Keratinocyte (primary cell): ENCODE results near the gene ATP4A. TPM values are rescaled to one million over a fixed set of nuclear protein-coding genes. Genes with fewer than 3 reads are reported as not detected.

ENCODE experiments used
- DNase-seq: peaks from one replicate; pipeline ENCODE4 v3.0.0-alpha.2; 2011; ENCODE audit warnings: low read depth, missing footprints, low spot score
- FAIRE-seq: peaks from 2 replicates; lab custom pipeline; 2011; peaks lifted over from hg19 to GRCh38; lab: Jason Lieb, UNC
- H2AFZ ChIP-seq: 2 replicates; pipeline ENCODE4 v1.6.0; 2012; ENCODE audit warnings: low read length, control low read depth, inconsistent platforms; ENCODE audit not compliant: control insufficient read depth
- H3K27ac ChIP-seq: 2 replicates; pipeline ENCODE4 v1.5.1; 2011; ENCODE audit warnings: low read length; ENCODE audit not compliant: control insufficient read depth, insufficient read depth
- H3K27me3 ChIP-seq: 3 replicates; pipeline ENCODE4 v1.6.0; 2011; ENCODE audit warnings: low read length; ENCODE audit not compliant: control insufficient read depth, insufficient read depth; ENCODE audit errors: extremely low read depth
- H3K36me3 ChIP-seq, 2 experiments: 2 replicates in 1 of 2; 3 replicates in 1 of 2; pipeline ENCODE4 v1.5.1; 2011; ENCODE audit warnings: low read length in 2 of 2, mild to moderate bottlenecking in 1 of 2; ENCODE audit not compliant: control insufficient read depth in 2 of 2, insufficient read depth in 2 of 2; ENCODE audit errors: extremely low read depth in 1 of 2
- H3K4me1 ChIP-seq: 3 replicates; pipeline ENCODE4 v1.5.1; 2011; ENCODE audit warnings: low read length; ENCODE audit not compliant: control insufficient read depth, insufficient read depth; ENCODE audit errors: extremely low read depth
- H3K4me2 ChIP-seq: 3 replicates; pipeline ENCODE4 v1.6.0; 2011; ENCODE audit warnings: low read depth, low read length; ENCODE audit not compliant: control insufficient read depth, insufficient read depth; ENCODE audit errors: extremely low read depth
- H3K4me3 ChIP-seq, 3 experiments: fragments of 200-600 bp in 1 of 3; sonication (generic) in 1 of 3; 2 replicates in 2 of 3; 3 replicates in 1 of 3; pipeline ENCODE4 v1.5.1; 2011 to 2016; ENCODE audit warnings: low read length in 3 of 3, mild to moderate bottlenecking in 3 of 3, control low read depth in 2 of 3, inconsistent platforms in 1 of 3, low read depth in 1 of 3, mixed read lengths in 1 of 3, mixed run types in 1 of 3, moderate library complexity in 1 of 3; ENCODE audit not compliant: control insufficient read depth in 2 of 3, insufficient read depth in 2 of 3; ENCODE audit errors: extremely low read depth in 1 of 3
- H3K79me2 ChIP-seq: 2 replicates; pipeline ENCODE4 v1.6.0; 2012; ENCODE audit warnings: low read length; ENCODE audit not compliant: control insufficient read depth, insufficient read depth
- H3K9ac ChIP-seq: 3 replicates; pipeline ENCODE4 v1.6.0; 2011; ENCODE audit warnings: low read length; ENCODE audit not compliant: control insufficient read depth, insufficient read depth; ENCODE audit errors: extremely low read depth
- H3K9me1 ChIP-seq: 3 replicates; pipeline ENCODE4 v1.6.0; 2011; ENCODE audit warnings: low read length; ENCODE audit not compliant: control insufficient read depth, insufficient read depth; ENCODE audit errors: extremely low read depth
- H3K9me3 ChIP-seq: 2 replicates; pipeline ENCODE4 v1.5.1; 2012; ENCODE audit warnings: low read depth, low read length; ENCODE audit not compliant: control insufficient read depth
- H4K20me1 ChIP-seq: 3 replicates; pipeline ENCODE4 v1.6.0; 2011; ENCODE audit warnings: low read length; ENCODE audit not compliant: control insufficient read depth, insufficient read depth; ENCODE audit errors: extremely low read depth
- EZH2 ChIP-seq: IDR thresholded peaks from one replicate; pipeline ENCODE4 v1.6.1; 2012; ENCODE audit warnings: inconsistent platforms, mild to moderate bottlenecking, low read length, moderate library complexity
- dilution Hi-C: fragments of 300-500 bp; cut with MboI; formaldehyde crosslinking; loops from one replicate; pipeline ENCODE4 v1.7.0; 2020; ENCODE audit warnings: low sequenced_read_pairs; ENCODE audit not compliant: extremely low pct_ligation_motif_present
- polyA plus RNA-seq, 5 experiments: library from polyadenylated mRNA; depleted of rRNA in 3 of 5; stranded (reverse) in 3 of 5; stranded (forward) in 1 of 5; unstranded in 1 of 5; fragments of >200 nt; gene quantifications; 1 replicate in 1 of 5; 2 replicates in 3 of 5; 3 replicates in 1 of 5; pipeline versions ENCODE4 v1.2.1 to v1.2.3, GENCODE V29; 2011 to 2012; ENCODE audit warnings: missing spikeins in 2 of 5, low read depth in 1 of 5, low replicate concordance in 1 of 5
- TF ChIP-seq, protein P1 (sequence below), 3 experiments: IDR thresholded peaks in 1 of 3; conservative IDR thresholded peaks in 1 of 3; optimal IDR thresholded peaks in 1 of 3; 2 replicates in 2 of 3; 3 replicates in 1 of 3; pipeline versions ENCODE3 to v1.5.1; 2011; ENCODE audit warnings: low read length in 3 of 3, mild to moderate bottlenecking in 3 of 3, moderate library complexity in 2 of 3, control low read depth in 1 of 3, inconsistent platforms in 1 of 3; ENCODE audit not compliant: insufficient read depth in 2 of 3; ENCODE audit errors: extremely low read depth in 1 of 3

Gene ATP4A
- polyA plus RNA-seq, 1 donor (not counting 4 experiments of a cell fraction or from before 2014, with no cell fraction given), result not detected

DNA sequence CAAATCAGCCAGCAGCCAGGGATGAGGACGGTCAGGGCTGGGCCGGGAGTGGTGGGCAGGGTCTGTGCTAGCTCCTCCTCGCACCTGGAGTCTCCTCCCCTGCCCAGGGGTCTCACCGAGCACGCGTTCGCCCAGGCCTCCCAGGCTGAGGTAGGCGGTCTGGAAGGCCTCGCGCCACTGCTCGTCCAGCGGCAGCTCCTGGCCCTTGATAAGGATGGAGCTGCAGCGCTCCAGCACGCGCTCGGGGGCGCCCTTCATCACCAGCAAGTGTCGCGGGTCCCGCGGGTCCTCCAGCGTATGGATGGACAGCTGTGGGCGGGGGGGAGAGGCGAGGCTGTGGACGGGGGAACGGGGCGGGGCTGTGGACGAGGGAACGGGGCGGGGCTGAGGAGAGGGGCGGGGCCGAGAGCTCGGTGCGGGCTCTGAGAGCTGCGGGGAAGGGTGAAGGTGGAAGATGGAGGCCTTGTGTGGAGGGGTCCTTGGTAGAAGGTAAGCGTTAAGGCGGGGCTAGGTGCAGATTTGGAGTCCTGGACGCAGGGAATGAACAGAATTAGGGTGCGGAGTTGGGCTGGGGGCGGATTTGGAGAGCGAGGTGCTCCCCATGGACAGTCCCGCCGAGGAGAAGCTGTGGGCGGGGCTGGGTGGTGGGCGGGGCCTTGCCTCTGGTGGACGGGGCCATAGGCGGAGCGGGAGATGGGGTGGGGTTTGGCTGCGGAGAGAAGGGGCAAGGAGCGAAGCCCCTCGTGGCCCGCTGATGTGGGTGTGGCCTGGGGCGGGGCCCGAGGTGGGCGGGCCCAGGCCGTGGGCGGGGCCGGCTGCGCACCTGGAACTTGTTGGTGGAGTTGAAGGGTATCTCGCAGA, 5.7 kb downstream of the ATP4A start:
- TF ChIP-seq, protein P1, sequence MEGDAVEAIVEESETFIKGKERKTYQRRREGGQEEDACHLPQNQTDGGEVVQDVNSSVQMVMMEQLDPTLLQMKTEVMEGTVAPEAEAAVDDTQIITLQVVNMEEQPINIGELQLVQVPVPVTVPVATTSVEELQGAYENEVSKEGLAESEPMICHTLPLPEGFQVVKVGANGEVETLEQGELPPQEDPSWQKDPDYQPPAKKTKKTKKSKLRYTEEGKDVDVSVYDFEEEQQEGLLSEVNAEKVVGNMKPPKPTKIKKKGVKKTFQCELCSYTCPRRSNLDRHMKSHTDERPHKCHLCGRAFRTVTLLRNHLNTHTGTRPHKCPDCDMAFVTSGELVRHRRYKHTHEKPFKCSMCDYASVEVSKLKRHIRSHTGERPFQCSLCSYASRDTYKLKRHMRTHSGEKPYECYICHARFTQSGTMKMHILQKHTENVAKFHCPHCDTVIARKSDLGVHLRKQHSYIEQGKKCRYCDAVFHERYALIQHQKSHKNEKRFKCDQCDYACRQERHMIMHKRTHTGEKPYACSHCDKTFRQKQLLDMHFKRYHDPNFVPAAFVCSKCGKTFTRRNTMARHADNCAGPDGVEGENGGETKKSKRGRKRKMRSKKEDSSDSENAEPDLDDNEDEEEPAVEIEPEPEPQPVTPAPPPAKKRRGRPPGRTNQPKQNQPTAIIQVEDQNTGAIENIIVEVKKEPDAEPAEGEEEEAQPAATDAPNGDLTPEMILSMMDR (optimal IDR thresholded peaks at IDR 0.05 in 1 of 3, IDR thresholded peaks at IDR 0.05 in 1 of 3, conservative IDR thresholded peaks at IDR 0.05 in 1 of 3; ENCODE audit: extremely low read depth in 1 of 3, insufficient read depth in 2 of 3, low read length in 3 of 3), result no peak
- no peak for TF ChIP-seq EZH2
- no peak overlapping the region for H3K27ac ChIP-seq
- H3K27me3 ChIP-seq, result peaks cover 23% of the 10 kb centered on the region
- DNase-seq (no peak), FAIRE-seq (no peak)
- no peaks in the 10 kb centered on the region for H3K9me1 ChIP-seq
- H3K9ac ChIP-seq, result no peak overlapping the region
- no peaks in the 10 kb centered on the region for H3K9me3 ChIP-seq
- no peaks in the 10 kb centered on the region for H3K79me2 ChIP-seq
- H3K4me1 ChIP-seq, result no peaks in the 10 kb centered on the region
- no peaks in the 10 kb centered on the region for H4K20me1 ChIP-seq
- peak overlapping the region; percentile 61 for H2AFZ ChIP-seq
- H3K36me3 ChIP-seq, result no peaks in the 10 kb centered on the region
- dilution Hi-C loops, result loop anchor here (5.0 kb wide), 1 partner anchor 50 kb away; no protein-coding TSS in a partner anchor
- H3K4me3 ChIP-seq, result peak overlapping the region in 1 of 3 experiments; percentile 24
- H3K4me2 ChIP-seq, result peak overlapping the region; percentile 12

DNA sequence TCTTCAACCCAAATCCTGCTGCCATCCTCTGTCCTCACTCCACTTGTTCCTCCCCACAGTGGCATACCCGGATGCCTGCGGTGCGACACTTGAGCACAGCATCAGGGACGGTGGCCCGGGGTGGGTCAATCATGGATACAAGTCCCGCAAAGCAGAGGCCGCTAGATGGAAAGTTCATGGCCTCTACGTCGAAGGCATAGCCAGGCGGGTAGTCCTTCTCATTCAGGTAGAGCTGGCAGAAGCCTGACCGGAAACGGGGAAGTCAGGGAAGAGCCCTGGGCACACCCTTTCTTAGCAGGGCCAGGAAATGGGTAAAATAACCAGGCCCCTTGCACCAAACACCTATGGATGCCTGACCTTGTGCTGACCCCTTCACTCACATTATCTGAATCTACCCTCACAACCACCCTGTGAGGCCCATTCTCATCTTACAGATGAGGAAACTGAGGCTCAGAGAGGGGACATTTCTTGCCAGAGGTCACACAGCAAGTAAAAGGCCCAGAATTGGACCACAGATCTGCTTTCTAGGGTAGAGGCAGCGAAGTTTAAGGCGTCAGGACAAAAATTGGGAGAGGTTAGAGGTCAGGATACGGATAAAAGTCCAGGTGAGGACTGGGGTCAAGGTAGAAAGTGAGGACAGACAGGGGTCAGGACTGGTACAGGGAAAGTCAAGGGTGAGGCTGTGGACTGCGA, 6.5 kb downstream of the ATP4A start:
- dilution Hi-C loops, result loop anchor here (5.0 kb wide), 1 partner anchor 50 kb away; no protein-coding TSS in a partner anchor
- Histone ChIP-seq H3K4me3 (no peak overlapping the region), H4K20me1 (no peaks in the 10 kb centered on the region), H3K4me1 (no peaks in the 10 kb centered on the region), H3K36me3 (no peaks in the 10 kb centered on the region), H3K4me2 (no peak overlapping the region), H3K9me3 (no peaks in the 10 kb centered on the region), H3K9me1 (no peaks in the 10 kb centered on the region), H3K27ac (no peak overlapping the region), H3K79me2 (no peaks in the 10 kb centered on the region), H3K9ac (no peak overlapping the region), H2AFZ (no peak overlapping the region), H3K27me3 (peaks cover 23% of the 10 kb centered on the region)
- TF ChIP-seq, protein P1 (optimal IDR thresholded peaks at IDR 0.05 in 1 of 3, IDR thresholded peaks at IDR 0.05 in 1 of 3, conservative IDR thresholded peaks at IDR 0.05 in 1 of 3; ENCODE audit: extremely low read depth in 1 of 3, insufficient read depth in 2 of 3, low read length in 3 of 3), result no peak
- no peak for TF ChIP-seq EZH2
- no peak for FAIRE-seq
- no peak for DNase-seq
